IPS DF 6.9 (cell line): Measurements from ENCODE around the gene PFKFB2.

ENCODE experiments used
- DNase-seq: peaks from one replicate; pipeline ENCODE4 v3.0.0-alpha.2; 2013; ENCODE audit warnings: low read depth, low spot score
- H3K27ac ChIP-seq: one replicate; pipeline ENCODE4 v1.5.1; 2013; ENCODE audit warnings: low read length, control low read depth
- H3K27me3 ChIP-seq: 2 replicates; pipeline ENCODE4 v1.6.1; 2013; ENCODE audit warnings: mild to moderate bottlenecking, low read length; ENCODE audit not compliant: control insufficient read depth, insufficient read depth
- H3K36me3 ChIP-seq: 2 replicates; pipeline ENCODE4 v1.6.1; 2013; ENCODE audit warnings: low read length; ENCODE audit not compliant: control insufficient read depth, insufficient read depth
- H3K4me1 ChIP-seq: 2 replicates; pipeline ENCODE4 v1.6.1; 2013; ENCODE audit warnings: low read length; ENCODE audit not compliant: control insufficient read depth, insufficient read depth
- H3K4me3 ChIP-seq: 2 replicates; pipeline ENCODE4 v1.5.1; 2013; ENCODE audit warnings: mild to moderate bottlenecking, low read length
- H3K9me3 ChIP-seq: 2 replicates; pipeline ENCODE4 v1.6.1; 2013; ENCODE audit warnings: low read length, inconsistent platforms; ENCODE audit not compliant: control insufficient read depth, insufficient read depth
- WGBS: extraction: QIAGEN DNeasy Blood & Tissue Kit; methylation state at CpG from one replicate; pipeline ENCODE4 v1.1.7; 2013; ENCODE audit warnings: mixed read lengths, missing lambda C conversion rate; ENCODE audit not compliant: insufficient read length, insufficient coverage; 5-methylcytosine and 5-hydroxymethylcytosine counted together

The PFKFB2 gene

GRCh38 chr1:207031016-207031415 lies 22.1 kb upstream of the PFKFB2 start:
- H3K4me1 ChIP-seq, result peaks cover 5% of the 10 kb centered on the region
- H3K9me3 ChIP-seq, result no peaks in the 10 kb centered on the region
- no peaks in the 10 kb centered on the region for H3K27me3 ChIP-seq
- no CpG with 5 or more reads among the region's 1 CpG for WGBS
- no peak overlapping the region for H3K4me3 ChIP-seq
- no peak overlapping the region for H3K27ac ChIP-seq
- H3K36me3 ChIP-seq, result no peaks in the 10 kb centered on the region
- no peak for DNase-seq

- no peak overlapping the region for H3K27ac ChIP-seq
- no peaks in the 10 kb centered on the region for H3K36me3 ChIP-seq
- no peaks in the 10 kb centered on the region for H3K27me3 ChIP-seq
- no peaks in the 10 kb centered on the region for H3K9me3 ChIP-seq
- DNase-seq, result no peak
- peaks cover 5% of the 10 kb centered on the region for H3K4me1 ChIP-seq
- no peak overlapping the region for H3K4me3 ChIP-seq
- no CpG with 5 or more reads among the region's 7 CpGs for WGBS
Observed at GRCh38 chr1:207031632-207032264, 21.3 kb upstream of the PFKFB2 start.

GRCh38 chr1:207032528-207033017 lies 20.5 kb upstream of the PFKFB2 start, which contains the start of gene C1orf116:
C1orf116 (minus strand) TSS chr1:207032756; CDS start chr1:207027598, 5,158 bp downstream.
- DNase-seq, result peak; percentile 89
- Histone ChIP-seq H3K9me3 (no peaks in the 10 kb centered on the region), H3K36me3 (no peaks in the 10 kb centered on the region), H3K27me3 (no peaks in the 10 kb centered on the region), H3K27ac (no peak within 1 kb of the TSS), H3K4me3 (no peak within 1 kb of the TSS), H3K4me1 (peaks cover 3% of the 10 kb centered on the region)
- WGBS, result no CpG with 5 or more reads among the region's 1 CpG

GRCh38 chr1:207033302-207033701 lies 19.8 kb upstream of the PFKFB2 start:
- Histone ChIP-seq H3K36me3 (no peaks in the 10 kb centered on the region), H3K27me3 (no peaks in the 10 kb centered on the region), H3K4me1 (peaks cover 3% of the 10 kb centered on the region), H3K27ac (no peak overlapping the region), H3K4me3 (no peak overlapping the region), H3K9me3 (no peaks in the 10 kb centered on the region)
- DNase-seq, result no peak
- no CpG with 5 or more reads among the region's 2 CpGs for WGBS

GRCh38 chr1:207034208-207034607 lies 18.9 kb upstream of the PFKFB2 start:
- H3K9me3 ChIP-seq, result no peaks in the 10 kb centered on the region
- no CpG with 5 or more reads among the region's 1 CpG for WGBS
- H3K27ac ChIP-seq, result no peak overlapping the region
- no peaks in the 10 kb centered on the region for H3K36me3 ChIP-seq
- peaks cover 3% of the 10 kb centered on the region for H3K4me1 ChIP-seq
- H3K27me3 ChIP-seq, result no peaks in the 10 kb centered on the region
- DNase-seq, result no peak
- no peak overlapping the region for H3K4me3 ChIP-seq

GRCh38 chr1:207034998-207035397 lies 18.1 kb upstream of the PFKFB2 start:
- Histone ChIP-seq H3K4me3 (no peak overlapping the region), H3K36me3 (no peaks in the 10 kb centered on the region), H3K27ac (no peak overlapping the region), H3K4me1 (peaks cover 3% of the 10 kb centered on the region), H3K9me3 (no peaks in the 10 kb centered on the region), H3K27me3 (no peaks in the 10 kb centered on the region)
- DNase-seq, result no peak

GRCh38 chr1:207035877-207036551 lies 17.1 kb upstream of the PFKFB2 start:
- Histone ChIP-seq H3K27ac (no peak overlapping the region), H3K4me1 (peaks cover 3% of the 10 kb centered on the region), H3K9me3 (no peaks in the 10 kb centered on the region), H3K36me3 (no peaks in the 10 kb centered on the region), H3K27me3 (no peaks in the 10 kb centered on the region), H3K4me3 (no peak overlapping the region)
- no CpG with 5 or more reads among the region's 4 CpGs for WGBS
- no peak for DNase-seq

- H3K9me3 ChIP-seq, result no peaks in the 10 kb centered on the region
- no peaks in the 10 kb centered on the region for H3K36me3 ChIP-seq
- WGBS, result no CpG with 5 or more reads among the region's 1 CpG
- no peak overlapping the region for H3K4me3 ChIP-seq
- no peaks in the 10 kb centered on the region for H3K27me3 ChIP-seq
- no peaks in the 10 kb centered on the region; the same call in 1 of the 2 replicates for H3K4me1 ChIP-seq
- H3K27ac ChIP-seq, result no peak overlapping the region
- no peak for DNase-seq
Observed at GRCh38 chr1:207036865-207037264, 16.2 kb upstream of the PFKFB2 start.

- Histone ChIP-seq H3K9me3 (no peaks in the 10 kb centered on the region), H3K27me3 (no peaks in the 10 kb centered on the region), H3K4me3 (no peak overlapping the region), H3K4me1 (no peaks in the 10 kb centered on the region), H3K36me3 (no peaks in the 10 kb centered on the region), H3K27ac (no peak overlapping the region)
- no peak for DNase-seq
- WGBS, result no CpG with 5 or more reads among the region's 4 CpGs
Observed at GRCh38 chr1:207039380-207040180, 13.5 kb upstream of the PFKFB2 start.

- no peaks in the 10 kb centered on the region for H3K27me3 ChIP-seq
- no peaks in the 10 kb centered on the region for H3K36me3 ChIP-seq
- no peak for DNase-seq
- no peak overlapping the region for H3K27ac ChIP-seq
- no peak overlapping the region for H3K4me3 ChIP-seq
- no CpG with 5 or more reads among the region's 3 CpGs for WGBS
- no peaks in the 10 kb centered on the region for H3K9me3 ChIP-seq
- H3K4me1 ChIP-seq, result no peaks in the 10 kb centered on the region
Observed at GRCh38 chr1:207040181-207040533, 12.9 kb upstream of the PFKFB2 start.
